HG02588 (cell line): Measurements from ENCODE around the gene ADCY7.
"Not testable (repeated sequence)": the region's sequence is repeated elsewhere in the genome, so short reads cannot be mapped to it uniquely, and the experiment has no call there.

ENCODE experiments used
- ATAC-seq: cut with Tn5 transposase; IDR thresholded peaks from one replicate; pipeline ENCODE4 v1.9.1; 2021; ENCODE audit warnings: mild to moderate bottlenecking, moderate library complexity; ENCODE audit not compliant: unreplicated experiment

Gene ADCY7

GRCh38 chr16:50266337-50267091 lies at the start of gene ADCY7:
ADCY7 (plus strand) TSS chr16:50266551; CDS start chr16:50288180, 21,629 bp downstream.
- peak; percentile 80 for ATAC-seq

- ATAC-seq, result no peak
Measured at GRCh38 chr16:50219402-50219975, 46.9 kb upstream of the ADCY7 start.

- ATAC-seq, result no peak
Measured at GRCh38 chr16:50224286-50224685, 42.1 kb upstream of the ADCY7 start.

- no peak for ATAC-seq
Measured at GRCh38 chr16:50227120-50227519, 39.2 kb upstream of the ADCY7 start.

- ATAC-seq, result no peak
Measured at GRCh38 chr16:50227665-50228064, 38.7 kb upstream of the ADCY7 start.

- ATAC-seq, result no peak
Measured at GRCh38 chr16:50228364-50228868, 37.9 kb upstream of the ADCY7 start.

- ATAC-seq, result no peak
Measured at GRCh38 chr16:50229149-50229726, 37.1 kb upstream of the ADCY7 start.

- no peak for ATAC-seq
Measured at GRCh38 chr16:50234771-50235556, 31.4 kb upstream of the ADCY7 start.

GRCh38 chr16:50235581-50235980 lies 30.8 kb upstream of the ADCY7 start:
- ATAC-seq, result no peak

GRCh38 chr16:50238314-50238713 lies 28.0 kb upstream of the ADCY7 start:
- ATAC-seq, result no peak

GRCh38 chr16:50238868-50239301 lies 27.5 kb upstream of the ADCY7 start:
- ATAC-seq, result no peak

- ATAC-seq, result not testable (repeated sequence)
Measured at GRCh38 chr16:50243024-50243423, 23.3 kb upstream of the ADCY7 start.

GRCh38 chr16:50244140-50244503 lies 22.2 kb upstream of the ADCY7 start:
- ATAC-seq, result no peak

- ATAC-seq, result no peak
Measured at GRCh38 chr16:50244504-50245416, 21.6 kb upstream of the ADCY7 start.

- peak; percentile 66 for ATAC-seq
Measured at GRCh38 chr16:50245417-50246298, 20.7 kb upstream of the ADCY7 start.

GRCh38 chr16:50246299-50247122 lies 19.8 kb upstream of the ADCY7 start:
- ATAC-seq, result peak; percentile 23

GRCh38 chr16:50247123-50247905 lies 19.0 kb upstream of the ADCY7 start:
- no peak for ATAC-seq
